Omental fat pad (tissue), 4 donors: ENCODE measurements around the gene SYT2. TPM values are rescaled to one million over a fixed set of nuclear protein-coding genes. Genes with fewer than 3 reads are reported as not detected.

Experiments
- ATAC-seq: fragments of 150-250 bp; one replicate; pipeline ENCODE4 v1.9.1; 2016; ENCODE audit warnings: mild to moderate bottlenecking, moderate library complexity; ENCODE audit not compliant: low FRiP score
- DNase-seq: peaks from one replicate; pipeline ENCODE4 v3.0.0-alpha.2; 2019; ENCODE audit warnings: low spot score
- total RNA-seq, 4 donors: library from RNA; depleted of rRNA; stranded (reverse); fragments of >200 nt; gene quantifications; one replicate each; pipeline ENCODE4 v1.1.0, GENCODE V29; 2016
- TF ChIP-seq, protein P1 (sequence below), 3 donors: fragments of 450-650 bp; IDR thresholded peaks; one replicate each; pipeline ENCODE4 v1.5.1; 2016 to 2017; ENCODE audit warnings: antibody characterized with exemption in 3 of 3, mild to moderate bottlenecking in 3 of 3, moderate library complexity in 2 of 3

The SYT2 gene
- total RNA-seq, 4 donors from 2014 or later: 0.12 TPM; not detected in 3

DNA sequence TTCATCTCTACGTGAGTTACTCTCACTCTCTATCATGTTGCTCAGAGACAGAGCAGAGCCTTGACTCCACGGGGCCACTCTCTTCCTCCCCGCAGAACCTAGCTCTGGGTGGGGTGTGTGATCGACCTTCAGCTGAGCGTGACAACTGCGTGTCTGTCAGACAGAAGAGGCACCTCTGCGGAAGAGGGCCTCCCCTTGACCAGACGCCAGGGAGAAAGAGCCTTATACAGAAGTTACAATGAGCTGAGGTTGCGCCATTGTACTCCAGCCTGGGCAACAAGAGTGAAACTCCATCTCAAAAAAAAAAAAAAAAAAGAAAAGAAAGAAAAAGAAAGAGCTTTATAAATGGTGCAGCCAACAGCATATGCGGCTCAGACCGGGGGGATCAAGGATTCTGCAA, 22.9 kb downstream of the SYT2 start:
- ATAC-seq (no peak), DNase-seq (no peak)
- TF ChIP-seq, protein P1, sequence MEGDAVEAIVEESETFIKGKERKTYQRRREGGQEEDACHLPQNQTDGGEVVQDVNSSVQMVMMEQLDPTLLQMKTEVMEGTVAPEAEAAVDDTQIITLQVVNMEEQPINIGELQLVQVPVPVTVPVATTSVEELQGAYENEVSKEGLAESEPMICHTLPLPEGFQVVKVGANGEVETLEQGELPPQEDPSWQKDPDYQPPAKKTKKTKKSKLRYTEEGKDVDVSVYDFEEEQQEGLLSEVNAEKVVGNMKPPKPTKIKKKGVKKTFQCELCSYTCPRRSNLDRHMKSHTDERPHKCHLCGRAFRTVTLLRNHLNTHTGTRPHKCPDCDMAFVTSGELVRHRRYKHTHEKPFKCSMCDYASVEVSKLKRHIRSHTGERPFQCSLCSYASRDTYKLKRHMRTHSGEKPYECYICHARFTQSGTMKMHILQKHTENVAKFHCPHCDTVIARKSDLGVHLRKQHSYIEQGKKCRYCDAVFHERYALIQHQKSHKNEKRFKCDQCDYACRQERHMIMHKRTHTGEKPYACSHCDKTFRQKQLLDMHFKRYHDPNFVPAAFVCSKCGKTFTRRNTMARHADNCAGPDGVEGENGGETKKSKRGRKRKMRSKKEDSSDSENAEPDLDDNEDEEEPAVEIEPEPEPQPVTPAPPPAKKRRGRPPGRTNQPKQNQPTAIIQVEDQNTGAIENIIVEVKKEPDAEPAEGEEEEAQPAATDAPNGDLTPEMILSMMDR (IDR thresholded peaks at IDR 0.05): no peak

DNA sequence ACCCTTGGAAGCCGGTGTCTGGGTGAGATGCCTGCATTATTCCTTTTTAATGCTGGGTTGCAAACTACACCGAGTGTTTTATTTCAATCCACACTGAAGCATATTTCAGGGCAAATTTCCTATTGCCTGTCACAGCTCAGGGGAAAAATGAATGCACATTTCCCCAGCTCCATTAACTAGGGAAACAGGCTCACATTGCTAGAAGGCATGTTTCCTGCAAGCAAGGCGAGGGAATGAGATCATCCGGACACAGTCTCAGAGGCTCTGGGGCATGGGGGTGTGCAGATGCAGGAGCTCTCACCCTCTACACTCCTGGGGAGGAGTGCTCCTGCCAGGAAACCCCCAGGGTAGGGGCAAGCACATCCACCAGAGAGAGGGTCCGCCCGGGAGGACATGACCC, 24.6 kb downstream of the SYT2 start:
- DNase-seq (no peak), ATAC-seq (no peak)
- TF ChIP-seq, protein P1 (IDR thresholded peaks at IDR 0.05): no peak

DNA sequence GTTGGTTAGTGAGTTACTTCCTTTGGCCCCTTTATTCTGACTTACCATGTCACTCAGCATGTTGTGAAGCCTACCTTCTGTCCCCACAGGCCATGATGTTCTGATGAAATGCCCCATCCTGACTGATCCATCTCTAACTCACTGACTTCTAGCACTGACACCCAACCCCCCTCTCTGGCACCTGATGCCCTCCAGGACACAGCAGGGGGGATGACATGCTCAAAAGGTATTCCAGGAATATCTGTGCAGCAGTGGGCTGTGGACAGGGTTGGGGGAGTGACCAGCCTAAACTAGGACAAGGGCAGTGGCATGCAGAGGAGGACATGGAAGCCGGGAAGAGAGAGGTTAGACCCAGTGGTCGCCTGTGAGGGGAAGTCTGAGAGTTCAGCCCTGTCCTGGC, 25.5 kb downstream of the SYT2 start:
- TF ChIP-seq, protein P1 (IDR thresholded peaks at IDR 0.05): no peak
- DNase-seq: no peak
- no peak for ATAC-seq

DNA sequence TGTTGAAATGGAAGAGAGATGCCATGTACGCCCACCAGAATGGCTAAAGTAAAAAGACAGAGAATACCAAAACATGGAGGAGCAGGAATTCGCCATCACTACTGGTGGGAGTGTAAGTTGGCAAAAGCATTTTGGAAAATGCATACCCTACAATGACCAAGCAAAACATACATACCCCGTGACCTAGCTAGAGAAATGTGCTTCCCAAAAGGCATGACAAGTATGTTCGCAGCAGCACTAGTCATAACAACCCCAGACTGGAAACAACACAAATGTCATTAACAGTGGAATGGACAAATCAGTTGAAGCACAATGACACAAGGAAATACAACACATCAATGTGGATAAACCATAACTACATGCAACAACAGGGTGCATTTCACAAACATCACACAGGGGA, 27.2 kb downstream of the SYT2 start:
- TF ChIP-seq, protein P1 (IDR thresholded peaks at IDR 0.05): no peak
- ATAC-seq: no peak
- no peak for DNase-seq

DNA sequence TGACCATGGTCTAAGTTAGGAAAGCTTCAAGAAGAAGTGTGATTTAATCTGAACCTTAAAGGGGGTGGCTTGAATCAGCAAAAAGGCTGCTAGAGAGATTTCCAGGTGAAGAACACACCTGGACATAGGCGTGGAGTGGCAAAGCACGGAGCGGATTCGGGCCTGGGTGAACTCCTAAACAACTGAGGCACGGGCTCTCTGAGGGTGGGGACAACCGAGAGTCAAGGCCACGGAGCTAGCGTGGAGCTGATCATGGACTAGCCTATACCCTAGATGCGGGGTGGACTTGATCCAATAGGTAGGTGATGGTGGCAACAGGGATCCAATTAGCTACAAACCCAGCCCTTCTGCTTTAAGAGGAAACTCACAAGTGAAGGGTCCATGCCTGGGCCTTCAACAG, 27.8 kb downstream of the SYT2 start:
- no peak for DNase-seq
- TF ChIP-seq, protein P1 (IDR thresholded peaks at IDR 0.05): no peak
- no peak for ATAC-seq

- TF ChIP-seq, protein P1 (IDR thresholded peaks at IDR 0.05): no peak
- ATAC-seq (no peak), DNase-seq (no peak)
Observed at GRCh38 chr1:202681736-202682420, 28.4 kb downstream of the SYT2 start.

DNA sequence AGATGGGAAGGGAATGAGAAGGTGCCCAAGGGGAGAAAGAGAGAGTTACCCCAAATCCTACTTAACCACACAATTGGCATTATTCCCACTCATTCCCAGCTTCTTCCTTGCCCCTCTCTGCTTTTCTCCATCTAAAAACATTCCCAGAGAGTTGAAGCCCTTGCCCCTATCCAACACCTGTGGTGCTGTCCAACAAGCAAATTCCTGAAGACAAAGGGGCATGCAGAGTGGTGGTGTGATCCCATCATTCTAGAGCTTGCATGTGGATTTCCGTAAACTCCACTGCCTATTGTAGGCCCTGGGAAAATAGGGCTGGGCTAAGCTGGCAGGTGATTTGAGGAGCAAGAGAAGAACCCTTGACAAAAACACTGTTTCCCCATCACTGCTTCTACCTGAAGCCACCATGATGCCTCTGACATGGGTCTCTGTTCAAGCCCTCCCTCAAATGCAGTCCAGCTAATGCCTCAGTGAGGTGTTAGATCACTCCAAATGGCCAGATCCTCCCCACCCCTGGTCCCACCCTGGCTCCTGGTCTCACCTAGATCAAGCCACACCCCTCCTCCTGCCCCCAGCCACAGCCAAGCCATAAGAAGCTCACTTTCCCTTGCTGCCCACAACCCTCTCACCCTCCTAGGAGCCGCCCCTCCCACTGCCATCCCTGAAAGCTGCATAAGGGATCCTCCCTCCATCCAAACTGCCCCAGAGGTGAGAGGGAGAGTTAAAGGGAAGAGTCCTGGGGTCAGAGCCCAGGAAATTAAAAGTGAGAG, 29.5 kb downstream of the SYT2 start:
- DNase-seq (no peak), ATAC-seq (no peak)
- TF ChIP-seq, protein P1 (IDR thresholded peaks at IDR 0.05): no peak
